Myometrial cell (primary cell): ENCODE results near the gene RABGEF1. TPM values are rescaled to one million over a fixed set of nuclear protein-coding genes. Genes with fewer than 3 reads are reported as not detected.

Experiments
- total RNA-seq: library from RNA; depleted of rRNA; stranded (reverse); fragments of >200 nt; gene quantifications from 2 replicates; pipeline ENCODE4 v1.2.3, GENCODE V29; 2015

The RABGEF1 gene
- total RNA-seq = 25.9 and 28.4 TPM in 2 replicates

GRCh38 chr7:66740302-66740979 lies at the start of gene RABGEF1:
TSS of gene RABGEF1 (plus strand) at chr7:66740733. CDS start at chr7:66771900, 31,167 bp downstream.

Other genes starting within 250 kb of the RABGEF1 start
- gene KCTD7, start 111.9 kb upstream of the RABGEF1 start, total RNA-seq = 5.8 and 15.2 TPM in 2 replicates
- gene TMEM248, start 180.5 kb downstream of the RABGEF1 start, total RNA-seq = 101 and 109 TPM in 2 replicates